K562 (cell line): Measurements from ENCODE around the gene MAN2A1. TPM values are rescaled to one million over a fixed set of nuclear protein-coding genes. Genes with fewer than 3 reads are reported as not detected.

Source experiments
- ATAC-seq: fragments of 200-7000 bp; cut with Tn5 transposase; 3 replicates; pipeline ENCODE4 v1.9.1; 2020; ENCODE audit warnings: moderate library complexity
- BruUV-seq: library from RNA; stranded (reverse); fragments of 400-500 nt; replicated peaks from 2 replicates; lab custom pipeline; 2021; lab: Mats Ljungman, UMichigan
- CTCF ChIA-PET: fragments of 300-600 bp; formaldehyde crosslinking; extraction: SDS; loops from one replicate; lab custom pipeline; 2021; ENCODE audit warnings: low intra/inter-chr PET ratio; lab: Yijun Ruan, JAX
- POLR2A ChIA-PET: fragments of 300-600, 350-650 bp; sonication (Branson Sonifier 250); formaldehyde crosslinking; extraction: SDS; loops from one replicate; lab custom pipeline; 2021; ENCODE audit warnings: antibody characterized with exemption, inconsistent platforms; lab: Yijun Ruan, JAX
- DNase-seq, 4 experiments: peaks; one replicate each; pipeline versions ENCODE4 v3.0.0 to v3.0.0-alpha.2; 2011 to 2018; ENCODE audit warnings: low spot score in 3 of 4, mixed read lengths in 3 of 4; ENCODE audit errors: extremely low read depth in 1 of 4
- FAIRE-seq: peaks from 2 replicates; lab custom pipeline; 2011; peaks lifted over from hg19 to GRCh38; lab: Jason Lieb, UNC
- H2AFZ ChIP-seq: 2 replicates; pipeline ENCODE4 v1.6.0; 2011; ENCODE audit warnings: low read depth, low read length, control low read depth, inconsistent platforms
- H3K27ac ChIP-seq: fragments of 200-600 bp; 3 replicates; pipeline ENCODE4 v1.8.0; 2011; ENCODE audit warnings: low read depth, mild to moderate bottlenecking, control low read depth, inconsistent platforms, low read length, moderate library complexity, mixed read lengths; ENCODE audit errors: extremely low read depth
- H3K27me3 ChIP-seq, 2 experiments: fragments of 300-600 bp in 1 of 2; 2 replicates in 1 of 2; 3 replicates in 1 of 2; pipeline versions ENCODE4 v1.6.0 to v1.8.0; 2011; ENCODE audit warnings: inconsistent platforms in 2 of 2, low read length in 2 of 2, mild to moderate bottlenecking in 1 of 2, mixed read lengths in 1 of 2, moderate library complexity in 1 of 2; ENCODE audit not compliant: control insufficient read depth in 2 of 2, insufficient read depth in 2 of 2
- H3K36me3 ChIP-seq: fragments of 300-600 bp; 3 replicates; pipeline ENCODE4 v1.8.0; 2011; ENCODE audit warnings: mild to moderate bottlenecking, low read length, inconsistent platforms; ENCODE audit not compliant: control insufficient read depth, insufficient read depth
- H3K4me1 ChIP-seq, 2 experiments: fragments of 200-600 bp in 1 of 2; replicated peaks in 1 of 2; 2 replicates in 1 of 2; 3 replicates in 1 of 2; pipeline versions ENCODE4 v1.5.1 to v1.8.0; 2011; ENCODE audit warnings: inconsistent platforms in 2 of 2, low read length in 2 of 2, mild to moderate bottlenecking in 1 of 2, mixed read lengths in 1 of 2, moderate library complexity in 1 of 2; ENCODE audit not compliant: control insufficient read depth in 2 of 2, insufficient read depth in 2 of 2
- H3K4me2 ChIP-seq: 2 replicates; pipeline ENCODE4 v1.6.1; 2011; ENCODE audit warnings: low read length, control low read depth, inconsistent platforms, mixed read lengths; ENCODE audit not compliant: insufficient read depth
- H3K4me3 ChIP-seq: fragments of 200-600 bp; sonication (generic), shearing (Covaris generic); 2 replicates; pipeline ENCODE4 v1.5.1; 2016; ENCODE audit warnings: control low read depth, inconsistent platforms
- H3K79me2 ChIP-seq: fragments of 200-600 bp; 3 replicates; pipeline ENCODE4 v1.8.0; 2011; ENCODE audit warnings: low read length, inconsistent platforms; ENCODE audit not compliant: control insufficient read depth, insufficient read depth
- H3K9ac ChIP-seq, 2 experiments: 2 replicates each; pipeline versions ENCODE4 v1.6.0 to v1.6.1; 2011; ENCODE audit warnings: low read depth in 2 of 2, low read length in 2 of 2, control low read depth in 1 of 2, inconsistent platforms in 1 of 2, mild to moderate bottlenecking in 1 of 2, mixed read lengths in 1 of 2; ENCODE audit not compliant: insufficient read depth in 1 of 2
- H3K9me1 ChIP-seq: one replicate; pipeline ENCODE4 v1.6.0; 2011; ENCODE audit warnings: inconsistent platforms, mild to moderate bottlenecking, low read length, moderate library complexity; ENCODE audit not compliant: control insufficient read depth, insufficient read depth
- H3K9me3 ChIP-seq: replicated peaks from 2 replicates; pipeline ENCODE4 v1.5.1; 2011; ENCODE audit warnings: low read depth, low read length, inconsistent platforms; ENCODE audit not compliant: control insufficient read depth, insufficient read depth
- H4K20me1 ChIP-seq: replicated peaks from 2 replicates; pipeline ENCODE4 v1.6.1; 2011; ENCODE audit warnings: low read length, inconsistent platforms, mixed read lengths; ENCODE audit not compliant: control insufficient read depth, insufficient read depth
- ATF6 ChIP-seq: sonication (generic); formaldehyde crosslinking; IDR thresholded peaks from 2 replicates; pipeline ENCODE4 v1.4.0; 2020; ENCODE audit warnings: mild to moderate bottlenecking, missing genetic modification reagents
- CBX5 ChIP-seq: IDR thresholded peaks from 2 replicates; pipeline ENCODE4 v1.6.1; 2014; ENCODE audit warnings: low read depth, borderline replicate concordance
- ESRRA ChIP-seq: fragments of 450-650 bp; IDR thresholded peaks from 2 replicates; pipeline ENCODE4 v1.6.1; 2014; ENCODE audit warnings: low read depth, mild to moderate bottlenecking, moderate library complexity, borderline replicate concordance
- FOXM1 ChIP-seq, 2 experiments: fragments of 450-650 bp in 1 of 2; sonication (generic) in 1 of 2; formaldehyde crosslinking in 1 of 2; IDR thresholded peaks; 2 replicates each; pipeline versions ENCODE4 v1.6.1 to v1.9.0; 2017 to 2022; ENCODE audit warnings: low read depth in 2 of 2, mild to moderate bottlenecking in 2 of 2, missing genetic modification reagents in 1 of 2, moderate library complexity in 1 of 2
- HIVEP1 ChIP-seq: fragments of 250-450 bp; sonication (Bioruptor Pico); IDR thresholded peaks from 2 replicates; pipeline ENCODE4 v1.4.0; 2020; ENCODE audit warnings: mild to moderate bottlenecking
- MECOM ChIP-seq: fragments of 250-450 bp; sonication (Bioruptor Pico); IDR thresholded peaks from 2 replicates; pipeline ENCODE4 v1.8.0; 2022; ENCODE audit warnings: inconsistent platforms
- POLR2H ChIP-seq: IDR thresholded peaks from 2 replicates; pipeline ENCODE4 v1.6.1; 2016; ENCODE audit warnings: missing genetic modification characterization, low read depth, mild to moderate bottlenecking, control low read depth, missing compliant biosample characterization, moderate library complexity
- RFX1 ChIP-seq: fragments of 450-650 bp; IDR thresholded peaks from 2 replicates; pipeline ENCODE4 v1.6.1; 2016; ENCODE audit warnings: mild to moderate bottlenecking, moderate library complexity
- SMAD3 ChIP-seq: fragments of 450-650 bp; formaldehyde crosslinking; conservative IDR thresholded peaks from 2 replicates; pipeline ENCODE4 v1.4.0; 2020; ENCODE audit warnings: mild to moderate bottlenecking
- SMC3 ChIP-seq: conservative IDR thresholded peaks from 2 replicates; pipeline ENCODE4 v1.6.1; 2011; ENCODE audit warnings: low read depth, low read length, improper control_type of control experiment; ENCODE audit not compliant: insufficient read depth
- TEAD4 ChIP-seq, 2 experiments: sonication (generic) in 1 of 2; formaldehyde crosslinking in 1 of 2; IDR thresholded peaks; 2 replicates each; pipeline versions ENCODE4 v1.6.1 to v1.8.0; 2012 to 2022; ENCODE audit warnings: borderline replicate concordance in 1 of 2, inconsistent platforms in 1 of 2, low read length in 1 of 2, mild to moderate bottlenecking in 1 of 2, missing genetic modification reagents in 1 of 2
- WGBS: fragments of 100-300 bp; shearing (Covaris generic); methylation state at CpG from one replicate; pipeline ENCODE4 v1.1.6; 2016; ENCODE audit warnings: low coverage, mixed read lengths; ENCODE audit not compliant: insufficient coverage; ENCODE audit errors: missing lambda C conversion rate; 5-methylcytosine and 5-hydroxymethylcytosine counted together
- in situ Hi-C: fragments of 300-500 bp; cut with MboI; formaldehyde crosslinking; loops from 4 replicates; pipeline ENCODE4 v1.15.0; 2018; ENCODE audit warnings: inconsistent platforms, mixed read lengths
- intact Hi-C: fragments of 100-400 bp; cut with micrococcal nuclease; formaldehyde crosslinking; loops from 2 replicates; pipeline ENCODE4 v1.14.2; 2022
- polyA plus RNA-seq, 8 experiments: library from polyadenylated mRNA; depleted of rRNA in 4 of 8; stranded (reverse) in 5 of 8; unstranded in 3 of 8; fragments of >200 nt; fragmentation: Nextera tagmentation in 2 of 8; fragmentation: Illumina TruSeq in 1 of 8; extraction: Ambion mirVana in 2 of 8; extraction: Trizol in 1 of 8; gene quantifications; 2 replicates each; pipeline versions ENCODE4 v1.2.1 to v1.2.3, GENCODE V29; 2011 to 2014; ENCODE audit warnings: inconsistent platforms in 1 of 8, missing spikeins in 1 of 8
- total RNA-seq, 7 experiments: library from RNA; depleted of rRNA in 6 of 7; stranded (reverse); fragments of >200 nt in 6 of 7; fragmentation: Illumina TruSeq in 2 of 7; extraction: Trizol in 2 of 7; gene quantifications; 2 replicates each; pipeline versions ENCODE4 v1.2.1 to v1.2.3, GENCODE V29; 2011 to 2021; ENCODE audit warnings: low replicate concordance in 1 of 7
- TF ChIP-seq, protein P1 (sequence below): fragments of 150-350 bp; IDR thresholded peaks from 2 replicates; pipeline ENCODE4 v1.6.1; 2014; ENCODE audit warnings: low read depth, mild to moderate bottlenecking, low read length, borderline replicate concordance
- TF ChIP-seq, protein P2 (sequence below): fragments of 450-650 bp; conservative IDR thresholded peaks from 2 replicates; pipeline ENCODE4 v1.6.1; 2016; ENCODE audit warnings: missing genetic modification characterization, low read depth, mild to moderate bottlenecking, missing compliant biosample characterization, moderate library complexity
- TF ChIP-seq, protein P3 (sequence below): sonication (generic); formaldehyde crosslinking; IDR thresholded peaks from 2 replicates; pipeline ENCODE4 v1.5.0; 2020; ENCODE audit warnings: missing genetic modification reagents

Gene MAN2A1
- total and polyA plus RNA-seq, 9 of the 15 experiments (the other 6 are each of a cell fraction or from before 2014, with no cell fraction given): 5.2 to 32.0 (median 19.8) TPM

DNA sequence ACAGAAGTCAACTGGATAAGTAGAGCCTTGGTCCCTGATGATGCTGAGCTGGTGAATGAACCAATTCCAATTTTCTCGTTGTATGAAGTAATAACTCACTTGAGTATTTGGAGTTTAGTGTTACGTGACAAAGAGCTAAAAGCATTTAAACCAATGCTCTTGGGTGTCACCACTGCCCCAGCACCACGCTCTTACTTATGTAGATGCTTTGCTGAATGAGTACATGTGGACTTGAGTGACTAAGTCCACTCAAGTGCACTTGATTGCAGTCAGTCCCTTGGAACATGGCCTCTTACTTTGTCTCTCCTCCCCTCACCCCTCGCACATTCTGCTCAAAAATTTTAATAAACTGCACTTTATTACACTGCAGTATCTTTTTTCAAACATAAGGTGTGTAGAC, 184.0 kb downstream of the MAN2A1 start:
- no peak overlapping the region for H2AFZ ChIP-seq
- DNase-seq (no peak), FAIRE-seq (no peak), ATAC-seq (no peak)
- H3K9ac ChIP-seq: no peak overlapping the region
- 0 out of 3 replicates have a peak, but pooled peaks cover under 1% of the 10 kb centered on the region for H3K36me3 ChIP-seq
- in situ Hi-C loops (no loop called here), intact Hi-C loops (no loop called here)
- 31% methylated on average over 4 of the region's 4 CpGs for WGBS
- POLR2A ChIA-PET: no interaction called here
- H3K27me3 ChIP-seq: peaks cover 8 to 15% of the 10 kb centered on the region in 2 experiments; a peak in 3 of 5 replicates
- CTCF ChIA-PET: no interaction called here
- no peaks in the 10 kb centered on the region for H3K4me1 ChIP-seq
- no peaks in the 10 kb centered on the region for H3K79me2 ChIP-seq
- no peaks in the 10 kb centered on the region for H3K9me1 ChIP-seq
- no peak overlapping the region for H3K4me2 ChIP-seq
- no peaks in the 10 kb centered on the region for H3K9me3 ChIP-seq
- H4K20me1 ChIP-seq: no peaks in the 10 kb centered on the region
- BruUV-seq: no TSS peak
- no peak overlapping the region for H3K4me3 ChIP-seq
- no peak overlapping the region; the same call in 2 of the 3 replicates for H3K27ac ChIP-seq
- TF ChIP-seq SMC3 (no peak), POLR2H (tag) (no peak), ATF6 (CRISPR knock-in tag) (no peak), RFX1 (no peak), ESRRA (no peak), HIVEP1 (CRISPR knock-in tag) (no peak), SMAD3 (CRISPR knock-in tag) (no peak), FOXM1 (IDR thresholded peaks at IDR 0.05; ENCODE audit: low read depth) (no peak), FOXM1 (CRISPR knock-in tag; IDR thresholded peaks at IDR 0.05; ENCODE audit: low read depth) (no peak), MECOM (no peak), TEAD4 (IDR thresholded peaks at IDR 0.05; ENCODE audit: low read length) (no peak), TEAD4 (CRISPR knock-in tag; IDR thresholded peaks at IDR 0.05; ENCODE audit: borderline replicate concordance) (no peak), CBX5 (no peak)
- TF ChIP-seq, protein P1, sequence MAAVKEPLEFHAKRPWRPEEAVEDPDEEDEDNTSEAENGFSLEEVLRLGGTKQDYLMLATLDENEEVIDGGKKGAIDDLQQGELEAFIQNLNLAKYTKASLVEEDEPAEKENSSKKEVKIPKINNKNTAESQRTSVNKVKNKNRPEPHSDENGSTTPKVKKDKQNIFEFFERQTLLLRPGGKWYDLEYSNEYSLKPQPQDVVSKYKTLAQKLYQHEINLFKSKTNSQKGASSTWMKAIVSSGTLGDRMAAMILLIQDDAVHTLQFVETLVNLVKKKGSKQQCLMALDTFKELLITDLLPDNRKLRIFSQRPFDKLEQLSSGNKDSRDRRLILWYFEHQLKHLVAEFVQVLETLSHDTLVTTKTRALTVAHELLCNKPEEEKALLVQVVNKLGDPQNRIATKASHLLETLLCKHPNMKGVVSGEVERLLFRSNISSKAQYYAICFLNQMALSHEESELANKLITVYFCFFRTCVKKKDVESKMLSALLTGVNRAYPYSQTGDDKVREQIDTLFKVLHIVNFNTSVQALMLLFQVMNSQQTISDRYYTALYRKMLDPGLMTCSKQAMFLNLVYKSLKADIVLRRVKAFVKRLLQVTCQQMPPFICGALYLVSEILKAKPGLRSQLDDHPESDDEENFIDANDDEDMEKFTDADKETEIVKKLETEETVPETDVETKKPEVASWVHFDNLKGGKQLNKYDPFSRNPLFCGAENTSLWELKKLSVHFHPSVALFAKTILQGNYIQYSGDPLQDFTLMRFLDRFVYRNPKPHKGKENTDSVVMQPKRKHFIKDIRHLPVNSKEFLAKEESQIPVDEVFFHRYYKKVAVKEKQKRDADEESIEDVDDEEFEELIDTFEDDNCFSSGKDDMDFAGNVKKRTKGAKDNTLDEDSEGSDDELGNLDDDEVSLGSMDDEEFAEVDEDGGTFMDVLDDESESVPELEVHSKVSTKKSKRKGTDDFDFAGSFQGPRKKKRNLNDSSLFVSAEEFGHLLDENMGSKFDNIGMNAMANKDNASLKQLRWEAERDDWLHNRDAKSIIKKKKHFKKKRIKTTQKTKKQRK: no peak
- TF ChIP-seq, protein P2, sequence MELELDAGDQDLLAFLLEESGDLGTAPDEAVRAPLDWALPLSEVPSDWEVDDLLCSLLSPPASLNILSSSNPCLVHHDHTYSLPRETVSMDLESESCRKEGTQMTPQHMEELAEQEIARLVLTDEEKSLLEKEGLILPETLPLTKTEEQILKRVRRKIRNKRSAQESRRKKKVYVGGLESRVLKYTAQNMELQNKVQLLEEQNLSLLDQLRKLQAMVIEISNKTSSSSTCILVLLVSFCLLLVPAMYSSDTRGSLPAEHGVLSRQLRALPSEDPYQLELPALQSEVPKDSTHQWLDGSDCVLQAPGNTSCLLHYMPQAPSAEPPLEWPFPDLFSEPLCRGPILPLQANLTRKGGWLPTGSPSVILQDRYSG (tag): no peak
- TF ChIP-seq, protein P3, sequence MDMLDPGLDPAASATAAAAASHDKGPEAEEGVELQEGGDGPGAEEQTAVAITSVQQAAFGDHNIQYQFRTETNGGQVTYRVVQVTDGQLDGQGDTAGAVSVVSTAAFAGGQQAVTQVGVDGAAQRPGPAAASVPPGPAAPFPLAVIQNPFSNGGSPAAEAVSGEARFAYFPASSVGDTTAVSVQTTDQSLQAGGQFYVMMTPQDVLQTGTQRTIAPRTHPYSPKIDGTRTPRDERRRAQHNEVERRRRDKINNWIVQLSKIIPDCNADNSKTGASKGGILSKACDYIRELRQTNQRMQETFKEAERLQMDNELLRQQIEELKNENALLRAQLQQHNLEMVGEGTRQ (CRISPR knock-in tag): no peak
